Neural progenitor cell (in vitro differentiated cells): Measurements from ENCODE around the gene GAS2. TPM values are rescaled to one million over a fixed set of nuclear protein-coding genes. Genes with fewer than 3 reads are reported as not detected.

ENCODE experiments used
- DNase-seq: peaks from one replicate; pipeline ENCODE4 v3.0.0-alpha.2; 2016; ENCODE audit warnings: low spot score
- H2AFZ ChIP-seq: fragments of 200-600 bp; sonication (generic); replicated peaks from 2 replicates; pipeline ENCODE4 v1.6.1; 2016; ENCODE audit warnings: antibody characterized with exemption
- H3F3A ChIP-seq: fragments of 200-600 bp; sonication (generic); 2 replicates; pipeline ENCODE4 v1.6.1; 2016; ENCODE audit warnings: antibody characterized with exemption, low read depth
- H3K27ac ChIP-seq: fragments of 200-600 bp; sonication (generic); 2 replicates; pipeline ENCODE4 v1.5.1; 2016; ENCODE audit warnings: mild to moderate bottlenecking
- H3K27me3 ChIP-seq: fragments of 200-600 bp; sonication (generic); 2 replicates; pipeline ENCODE4 v1.6.1; 2016; ENCODE audit warnings: mild to moderate bottlenecking, moderate library complexity
- H3K36me3 ChIP-seq: fragments of 200-600 bp; sonication (generic); 2 replicates; pipeline ENCODE4 v1.5.1; 2016
- H3K4me1 ChIP-seq: fragments of 200-600 bp; sonication (generic); 2 replicates; pipeline ENCODE4 v1.6.1; 2016; ENCODE audit warnings: mixed run types
- H3K4me2 ChIP-seq: fragments of 200-600 bp; sonication (generic); 2 replicates; pipeline ENCODE4 v1.6.1; 2016
- H3K4me3 ChIP-seq: fragments of 200-600 bp; sonication (generic); 2 replicates; pipeline ENCODE4 v1.5.1; 2016
- H3K79me2 ChIP-seq: fragments of 200-600 bp; sonication (generic); 2 replicates; pipeline ENCODE4 v1.6.1; 2016; ENCODE audit warnings: low read depth
- H3K9ac ChIP-seq: fragments of 200-600 bp; sonication (generic); 2 replicates; pipeline ENCODE4 v1.6.1; 2016
- H3K9me3 ChIP-seq: fragments of 200-600 bp; sonication (generic); 2 replicates; pipeline ENCODE4 v1.5.1; 2016; ENCODE audit warnings: low read depth
- H4K20me1 ChIP-seq: fragments of 200-600 bp; sonication (generic); 2 replicates; pipeline ENCODE4 v1.6.1; 2016; ENCODE audit warnings: low read depth
- H3K27ac Mint-ChIP-seq: 3 replicates; pipeline ENCODE4 v1.8.0; 2021; ENCODE audit warnings: mixed read lengths
- H3K27me3 Mint-ChIP-seq: 2 replicates; pipeline ENCODE4 v1.8.0; 2022; ENCODE audit warnings: low read depth, mild to moderate bottlenecking, inconsistent platforms, moderate library complexity, mixed read lengths; ENCODE audit not compliant: insufficient read depth
- H3K36me3 Mint-ChIP-seq: 3 replicates; pipeline ENCODE4 v1.8.0; 2021; ENCODE audit warnings: mixed read lengths
- H3K4me1 Mint-ChIP-seq: 3 replicates; pipeline ENCODE4 v1.8.0; 2021; ENCODE audit warnings: mixed read lengths
- H3K4me3 Mint-ChIP-seq: 3 replicates; pipeline ENCODE4 v1.8.0; 2021; ENCODE audit warnings: mild to moderate bottlenecking, moderate library complexity, mixed read lengths
- H3K9me3 Mint-ChIP-seq: 3 replicates; pipeline ENCODE4 v1.8.0; 2020; ENCODE audit warnings: mixed read lengths
- EZH2 ChIP-seq: fragments of 200-600 bp; sonication (generic); IDR thresholded peaks from 2 replicates; pipeline ENCODE4 v1.6.1; 2017; ENCODE audit warnings: antibody characterized with exemption, mild to moderate bottlenecking, moderate library complexity
- EZH2phosphoT487 ChIP-seq: fragments of 200-600 bp; sonication (generic); IDR thresholded peaks from 2 replicates; pipeline ENCODE4 v1.6.1; 2017; ENCODE audit warnings: antibody characterized with exemption
- total RNA-seq: library from RNA; depleted of rRNA; stranded (reverse); fragments of >200 nt; gene quantifications from 2 replicates; pipeline ENCODE4 v1.2.3, GENCODE V29; 2015; ENCODE audit warnings: low replicate concordance
- TF ChIP-seq, protein P1 (sequence below): fragments of 200-600 bp; sonication (generic); IDR thresholded peaks from 2 replicates; pipeline ENCODE4 v1.5.1; 2017; ENCODE audit warnings: antibody characterized with exemption, mild to moderate bottlenecking

The GAS2 gene
- total RNA-seq, 1 donor from 2014 or later, result 6.4 TPM

DNA sequence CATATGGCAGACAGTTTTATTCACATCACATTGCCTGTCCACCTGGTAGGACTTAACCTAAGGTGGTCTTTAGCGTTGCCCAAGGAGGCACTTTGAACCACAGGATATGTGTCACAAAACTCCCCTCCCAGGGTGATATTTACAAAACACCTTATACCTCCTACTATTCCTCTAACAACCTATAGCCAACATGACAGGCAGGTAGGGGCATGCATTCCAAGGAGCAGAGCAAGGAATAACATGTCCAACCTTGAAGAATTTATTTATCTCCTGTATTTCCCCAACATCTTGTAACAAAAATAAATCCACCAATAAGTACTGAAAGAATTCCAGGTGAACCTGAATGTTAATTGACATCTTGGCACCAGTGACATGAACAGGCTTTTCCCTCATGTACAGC lies 102.7 kb downstream of the GAS2 start:
- no peaks in the 10 kb centered on the region for H3K27me3 ChIP-seq
- no peaks in the 10 kb centered on the region for H3K36me3 ChIP-seq
- H3K9me3 ChIP-seq, result no peaks in the 10 kb centered on the region
- TF ChIP-seq, protein P1, sequence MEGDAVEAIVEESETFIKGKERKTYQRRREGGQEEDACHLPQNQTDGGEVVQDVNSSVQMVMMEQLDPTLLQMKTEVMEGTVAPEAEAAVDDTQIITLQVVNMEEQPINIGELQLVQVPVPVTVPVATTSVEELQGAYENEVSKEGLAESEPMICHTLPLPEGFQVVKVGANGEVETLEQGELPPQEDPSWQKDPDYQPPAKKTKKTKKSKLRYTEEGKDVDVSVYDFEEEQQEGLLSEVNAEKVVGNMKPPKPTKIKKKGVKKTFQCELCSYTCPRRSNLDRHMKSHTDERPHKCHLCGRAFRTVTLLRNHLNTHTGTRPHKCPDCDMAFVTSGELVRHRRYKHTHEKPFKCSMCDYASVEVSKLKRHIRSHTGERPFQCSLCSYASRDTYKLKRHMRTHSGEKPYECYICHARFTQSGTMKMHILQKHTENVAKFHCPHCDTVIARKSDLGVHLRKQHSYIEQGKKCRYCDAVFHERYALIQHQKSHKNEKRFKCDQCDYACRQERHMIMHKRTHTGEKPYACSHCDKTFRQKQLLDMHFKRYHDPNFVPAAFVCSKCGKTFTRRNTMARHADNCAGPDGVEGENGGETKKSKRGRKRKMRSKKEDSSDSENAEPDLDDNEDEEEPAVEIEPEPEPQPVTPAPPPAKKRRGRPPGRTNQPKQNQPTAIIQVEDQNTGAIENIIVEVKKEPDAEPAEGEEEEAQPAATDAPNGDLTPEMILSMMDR, result no peak
- no peak for TF ChIP-seq EZH2
- no peaks in the 10 kb centered on the region for H3K36me3 Mint-ChIP-seq
- no peak overlapping the region for H3K27ac Mint-ChIP-seq
- no peak for DNase-seq
- no peak overlapping the region for H3K4me3 Mint-ChIP-seq
- no peaks in the 10 kb centered on the region for H3K4me1 Mint-ChIP-seq
- no peaks in the 10 kb centered on the region for H3K9me3 Mint-ChIP-seq
- H3K4me1 ChIP-seq, result no peaks in the 10 kb centered on the region
- H3F3A ChIP-seq, result no peaks in the 10 kb centered on the region
- no peaks in the 10 kb centered on the region for H3K79me2 ChIP-seq
- H3K27me3 Mint-ChIP-seq, result no peaks in the 10 kb centered on the region
- H3K4me2 ChIP-seq, result no peak overlapping the region
- H4K20me1 ChIP-seq, result no peaks in the 10 kb centered on the region
- H3K9ac ChIP-seq, result no peak overlapping the region
- H3K4me3 ChIP-seq, result no peak overlapping the region
- H2AFZ ChIP-seq, result no peak overlapping the region
- H3K27ac ChIP-seq, result no peak overlapping the region

- Histone ChIP-seq H3K27me3 (no peaks in the 10 kb centered on the region), H3K9me3 (no peaks in the 10 kb centered on the region), H2AFZ (no peak overlapping the region), H3K4me1 (no peaks in the 10 kb centered on the region), H3K4me2 (no peak overlapping the region), H3K4me3 (no peak overlapping the region), H3K36me3 (no peaks in the 10 kb centered on the region), H3K9ac (no peak overlapping the region), H3F3A (no peaks in the 10 kb centered on the region), H3K79me2 (no peaks in the 10 kb centered on the region), H3K27ac (no peak overlapping the region), H4K20me1 (no peaks in the 10 kb centered on the region)
- H3K4me1 Mint-ChIP-seq, result peaks cover 9% of the 10 kb centered on the region
- no peak for DNase-seq
- H3K4me3 Mint-ChIP-seq, result no peak overlapping the region
- TF ChIP-seq, protein P1, result no peak
- no peak for TF ChIP-seq EZH2
- TF ChIP-seq EZH2phosphoT487, result no peak
- H3K27ac Mint-ChIP-seq, result no peak overlapping the region
- peaks cover 2% of the 10 kb centered on the region for H3K9me3 Mint-ChIP-seq
- H3K27me3 Mint-ChIP-seq, result no peaks in the 10 kb centered on the region
- no peaks in the 10 kb centered on the region for H3K36me3 Mint-ChIP-seq
Measured at GRCh38 chr11:22774716-22775115, 108.3 kb downstream of the GAS2 start.

DNA sequence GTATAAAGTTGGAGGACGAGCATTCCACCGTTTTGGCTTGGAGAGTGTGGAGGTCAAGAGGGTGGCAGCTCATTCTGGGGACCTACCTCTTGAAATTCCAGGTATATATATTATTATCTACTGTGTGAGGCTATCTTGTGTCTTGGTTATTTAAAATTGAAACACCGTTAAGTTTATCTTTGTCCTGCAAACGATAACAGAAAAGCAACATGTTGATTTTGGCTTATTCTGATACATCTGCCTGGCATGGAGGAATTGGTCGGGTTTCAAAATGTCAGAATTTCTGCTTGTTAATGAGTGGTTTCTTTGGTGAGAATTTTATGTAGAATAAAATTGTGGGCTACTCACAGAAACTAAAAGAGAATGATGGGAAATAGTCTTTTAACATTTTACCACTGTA lies 108.8 kb downstream of the GAS2 start:
- Mint-ChIP-seq H3K9me3 (peaks cover 2% of the 10 kb centered on the region), H3K36me3 (no peaks in the 10 kb centered on the region), H3K4me3 (no peak overlapping the region), H3K27me3 (no peaks in the 10 kb centered on the region), H3K27ac (no peak overlapping the region), H3K4me1 (peaks cover 11% of the 10 kb centered on the region)
- H3K4me3 ChIP-seq, result no peak overlapping the region
- H3K4me2 ChIP-seq, result no peak overlapping the region
- no peaks in the 10 kb centered on the region for H3K4me1 ChIP-seq
- H3K27ac ChIP-seq, result no peak overlapping the region
- TF ChIP-seq, protein P1, result no peak
- no peak for TF ChIP-seq EZH2phosphoT487
- no peak for TF ChIP-seq EZH2
- DNase-seq, result no peak
- no peak overlapping the region for H3K9ac ChIP-seq
- H3K79me2 ChIP-seq, result no peaks in the 10 kb centered on the region
- no peaks in the 10 kb centered on the region for H3K9me3 ChIP-seq
- no peaks in the 10 kb centered on the region for H4K20me1 ChIP-seq
- no peak overlapping the region for H2AFZ ChIP-seq
- H3F3A ChIP-seq, result no peaks in the 10 kb centered on the region
- H3K27me3 ChIP-seq, result no peaks in the 10 kb centered on the region
- no peaks in the 10 kb centered on the region for H3K36me3 ChIP-seq

GRCh38 chr11:22778642-22779041 lies 112.2 kb downstream of the GAS2 start:
- peaks cover 9% of the 10 kb centered on the region for H3K9me3 Mint-ChIP-seq
- H3K27ac ChIP-seq, result no peak overlapping the region
- no peaks in the 10 kb centered on the region for H4K20me1 ChIP-seq

More at GRCh38 chr11:22778642-22779041, 112.2 kb downstream of the GAS2 start:
- Mint-ChIP-seq H3K4me1 (peaks cover 25% of the 10 kb centered on the region), H3K4me3 (no peak overlapping the region), H3K27me3 (peaks cover 3% of the 10 kb centered on the region), H3K27ac (no peak overlapping the region), H3K36me3 (no peaks in the 10 kb centered on the region)
- TF ChIP-seq, protein P1, result peak; percentile 24
- TF ChIP-seq EZH2phosphoT487, result no peak
- Histone ChIP-seq H3K9me3 (no peaks in the 10 kb centered on the region), H3K79me2 (no peaks in the 10 kb centered on the region), H2AFZ (no peak overlapping the region), H3K36me3 (no peaks in the 10 kb centered on the region), H3K9ac (no peak overlapping the region), H3K4me1 (peaks cover 11% of the 10 kb centered on the region), H3K4me2 (no peak overlapping the region), H3K4me3 (no peak overlapping the region), H3F3A (no peaks in the 10 kb centered on the region), H3K27me3 (no peaks in the 10 kb centered on the region)
- DNase-seq, result no peak
